Measurements from ENCODE around the gene RNF182. TPM values are rescaled to one million over a fixed set of nuclear protein-coding genes. Genes with fewer than 3 reads are reported as not detected.

Gene RNF182
- total and polyA plus RNA-seq, 9 of the 15 experiments (the other 6 are each of a cell fraction or from before 2014, with no cell fraction given) = 12.8 to 22.8 (median 17.5) TPM

GRCh38 chr6:13883966-13884365 is 40.8 kb upstream of the RNF182 start:
- Histone ChIP-seq H3K4me1 (replicated peaks in 1 of 2; ENCODE audit: control insufficient read depth in 2 of 2, insufficient read depth in 2 of 2, low read length in 2 of 2) (peaks cover 0 to 5% of the 10 kb centered on the region in 2 experiments; a peak in 2 of 5 replicates), H3K9me1 (ENCODE audit: control insufficient read depth, insufficient read depth, low read length) (no peaks in the 10 kb centered on the region), H3K4me3 (no peak overlapping the region), H3K27ac (ENCODE audit: extremely low read depth, low read depth, low read length) (no peak overlapping the region), H3K36me3 (ENCODE audit: control insufficient read depth, insufficient read depth, low read length) (no peaks in the 10 kb centered on the region), H2AFZ (ENCODE audit: low read depth, low read length) (no peak overlapping the region), H3K9ac (ENCODE audit: insufficient read depth in 1 of 2, low read depth in 2 of 2, low read length in 2 of 2) (no peak overlapping the region), H3K79me2 (ENCODE audit: control insufficient read depth, insufficient read depth, low read length) (no peaks in the 10 kb centered on the region), H3K27me3 (ENCODE audit: control insufficient read depth in 2 of 2, insufficient read depth in 2 of 2, low read length in 2 of 2) (no peaks in the 10 kb centered on the region), H3K9me3 (replicated peaks; ENCODE audit: control insufficient read depth, insufficient read depth, low read depth, low read length) (no peaks in the 10 kb centered on the region), H4K20me1 (replicated peaks; ENCODE audit: control insufficient read depth, insufficient read depth, low read length) (no peaks in the 10 kb centered on the region), H3K4me2 (ENCODE audit: insufficient read depth, low read length) (no peak overlapping the region)
- in situ Hi-C loops (cut with MboI) = no loop called here
- BruUV-seq (replicated peaks) = no TSS peak
- FAIRE-seq (peak; percentile 68), DNase-seq (ENCODE audit: extremely low read depth in 1 of 4, low spot score in 3 of 4) (peak in 2 of 4 experiments; percentile 37 to 60), ATAC-seq (peak; percentile 85)
- ChIA-PET POLR2A (interaction anchor here (0.6 to 1.5 kb wide), 5 partner anchors 10 to 408 kb away, joined by 3 to 11 read pairs (median 4); partner anchors contain the start of gene MCUR1), CTCF (ENCODE audit: low intra/inter-chr PET ratio) (no interaction called here)
- intact Hi-C loops (cut with micrococcal nuclease) = no loop called here
- no peak for TF ChIP-seq E2F5 (CRISPR knock-in tag; IDR thresholded peaks at IDR 0.05)
- no peak for TF ChIP-seq GABPB1 (CRISPR knock-in tag; IDR thresholded peaks at IDR 0.05)
- no peak for TF ChIP-seq POLR3A (IDR thresholded peaks at IDR 0.05; ENCODE audit: borderline replicate concordance, extremely low read depth, insufficient read depth, insufficient read length)
- TF ChIP-seq ARID3A (IDR thresholded peaks at IDR 0.05; ENCODE audit: borderline replicate concordance, low read depth, low read length) = no peak
- TF ChIP-seq TEAD4 (IDR thresholded peaks at IDR 0.05; ENCODE audit: low read length) = peak; percentile 49
- no peak for TF ChIP-seq TEAD4 (CRISPR knock-in tag; IDR thresholded peaks at IDR 0.05; ENCODE audit: borderline replicate concordance)
- peak; percentile 60 for TF ChIP-seq TCF3 (CRISPR knock-in tag; IDR thresholded peaks at IDR 0.05)
- peak; percentile 43; the same call in 1 of the 2 replicates for TF ChIP-seq ARID1B (IDR thresholded peaks at IDR 0.05)
- TF ChIP-seq NCOA2 (IDR thresholded peaks at IDR 0.05; ENCODE audit: partially characterized antibody in 2 of 2) = no peak
- no peak for TF ChIP-seq RFX7 (CRISPR knock-in tag; IDR thresholded peaks at IDR 0.05)
- TF ChIP-seq NCOR1 (IDR thresholded peaks at IDR 0.05) = peak; percentile 13; the same call in 1 of the 2 replicates
- TF ChIP-seq NFXL1 (CRISPR knock-in tag; IDR thresholded peaks at IDR 0.05) = no peak
- TF ChIP-seq EZH2 (IDR thresholded peaks at IDR 0.05; ENCODE audit: borderline replicate concordance, low read depth, low read length) = no peak
- TF ChIP-seq ZNF124 (CRISPR knock-in tag; IDR thresholded peaks at IDR 0.05) = no peak
- no peak for TF ChIP-seq GATAD2A (IDR thresholded peaks at IDR 0.05)
- peak; percentile 35; the same call in 1 of the 2 replicates for TF ChIP-seq TAL1 (IDR thresholded peaks at IDR 0.05)
- TF ChIP-seq CBFA2T2 (conservative IDR thresholded peaks at IDR 0.05) = peak; percentile 45
- TF ChIP-seq POLR2B (IDR thresholded peaks at IDR 0.05; ENCODE audit: low read depth, partially characterized antibody) = no peak
- TF ChIP-seq CBFA2T3 (IDR thresholded peaks at IDR 0.05) = peak; percentile 76
- no peak for TF ChIP-seq MITF (IDR thresholded peaks at IDR 0.05)
- TF ChIP-seq MCM7 (IDR thresholded peaks at IDR 0.05) = no peak
